ENCODE results near the gene CAB39. TPM values are rescaled to one million over a fixed set of nuclear protein-coding genes. Genes with fewer than 3 reads are reported as not detected.

The CAB39 gene
- total RNA-seq, 4 donors from 2014 or later, result 47.6 to 80.3 (median 71.8) TPM

DNA sequence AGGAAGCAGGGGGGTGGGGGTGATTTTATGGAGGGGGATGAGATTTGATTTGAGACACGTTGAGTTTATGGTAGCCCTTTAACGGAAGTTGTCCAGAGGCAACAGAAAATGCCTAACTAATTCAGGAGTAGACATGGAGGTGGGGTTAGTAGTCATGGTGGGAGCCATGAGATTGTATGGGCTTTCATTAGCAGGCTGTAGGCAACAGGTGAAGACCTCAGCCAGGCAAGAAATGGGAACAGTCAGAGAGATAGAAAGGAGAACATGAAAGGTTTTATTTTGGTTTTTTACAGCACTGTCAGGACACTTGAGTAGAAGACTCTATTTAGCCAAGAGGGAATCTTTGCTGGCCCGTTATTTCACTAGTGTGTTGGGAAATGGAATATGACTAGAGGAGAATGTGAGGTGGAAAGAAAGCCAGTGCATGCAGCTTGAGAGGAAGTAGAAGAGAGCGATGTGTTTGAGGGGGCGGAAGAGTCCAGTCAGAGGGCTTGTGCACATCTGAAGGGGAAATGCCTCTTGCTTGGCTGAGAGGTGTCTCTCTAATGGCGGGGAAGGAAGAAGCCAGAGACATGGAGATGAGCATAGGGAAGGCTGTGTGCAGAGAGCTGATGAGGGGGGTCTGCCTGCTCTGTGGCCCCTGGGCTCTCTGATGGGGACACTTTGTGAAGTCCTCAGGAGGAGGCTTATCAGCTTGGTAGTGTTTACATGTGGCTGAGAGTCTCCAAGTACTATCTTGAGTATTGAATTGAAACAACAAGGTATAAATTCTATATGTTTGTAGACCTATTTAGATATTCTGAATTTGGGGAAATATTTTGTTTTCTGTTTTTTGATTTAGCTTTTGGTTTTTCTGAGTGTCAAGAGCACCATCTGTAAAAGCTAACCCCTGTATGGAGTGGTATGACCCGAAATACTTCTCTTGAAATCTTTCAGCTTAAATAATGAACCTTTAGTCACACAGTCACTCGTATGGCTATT is 85.2 kb downstream of the CAB39 start:
- TF ChIP-seq, protein P1, sequence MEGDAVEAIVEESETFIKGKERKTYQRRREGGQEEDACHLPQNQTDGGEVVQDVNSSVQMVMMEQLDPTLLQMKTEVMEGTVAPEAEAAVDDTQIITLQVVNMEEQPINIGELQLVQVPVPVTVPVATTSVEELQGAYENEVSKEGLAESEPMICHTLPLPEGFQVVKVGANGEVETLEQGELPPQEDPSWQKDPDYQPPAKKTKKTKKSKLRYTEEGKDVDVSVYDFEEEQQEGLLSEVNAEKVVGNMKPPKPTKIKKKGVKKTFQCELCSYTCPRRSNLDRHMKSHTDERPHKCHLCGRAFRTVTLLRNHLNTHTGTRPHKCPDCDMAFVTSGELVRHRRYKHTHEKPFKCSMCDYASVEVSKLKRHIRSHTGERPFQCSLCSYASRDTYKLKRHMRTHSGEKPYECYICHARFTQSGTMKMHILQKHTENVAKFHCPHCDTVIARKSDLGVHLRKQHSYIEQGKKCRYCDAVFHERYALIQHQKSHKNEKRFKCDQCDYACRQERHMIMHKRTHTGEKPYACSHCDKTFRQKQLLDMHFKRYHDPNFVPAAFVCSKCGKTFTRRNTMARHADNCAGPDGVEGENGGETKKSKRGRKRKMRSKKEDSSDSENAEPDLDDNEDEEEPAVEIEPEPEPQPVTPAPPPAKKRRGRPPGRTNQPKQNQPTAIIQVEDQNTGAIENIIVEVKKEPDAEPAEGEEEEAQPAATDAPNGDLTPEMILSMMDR (IDR thresholded peaks at IDR 0.05), result no peak
- TF ChIP-seq POLR2A (IDR thresholded peaks at IDR 0.05), result no peak
- Histone ChIP-seq H3K27me3 (no peaks in the 10 kb centered on the region), H3K4me1 (peaks cover 30 to 61% (median 51%) of the 10 kb centered on the region in 3 donors), H3K27ac (peak overlapping the region; percentile 24 to 91 (median 80)), H3K36me3 (peaks cover 0 to 39% (median 5%) of the 10 kb centered on the region in 3 donors), H3K4me3 (no peak overlapping the region), H3K9me3 (no peaks in the 10 kb centered on the region)
- intact Hi-C loops (cut with DNase I), result loop anchor here (5.0 to 10.0 kb wide), 2 partner anchors 86 to 183 kb away; partner anchors contain the start of gene CAB39
- WGBS, 2 donors, result 68 to 75% methylated on average over 8 of the region's 8 CpGs
- DNase-seq, result no peak

DNA sequence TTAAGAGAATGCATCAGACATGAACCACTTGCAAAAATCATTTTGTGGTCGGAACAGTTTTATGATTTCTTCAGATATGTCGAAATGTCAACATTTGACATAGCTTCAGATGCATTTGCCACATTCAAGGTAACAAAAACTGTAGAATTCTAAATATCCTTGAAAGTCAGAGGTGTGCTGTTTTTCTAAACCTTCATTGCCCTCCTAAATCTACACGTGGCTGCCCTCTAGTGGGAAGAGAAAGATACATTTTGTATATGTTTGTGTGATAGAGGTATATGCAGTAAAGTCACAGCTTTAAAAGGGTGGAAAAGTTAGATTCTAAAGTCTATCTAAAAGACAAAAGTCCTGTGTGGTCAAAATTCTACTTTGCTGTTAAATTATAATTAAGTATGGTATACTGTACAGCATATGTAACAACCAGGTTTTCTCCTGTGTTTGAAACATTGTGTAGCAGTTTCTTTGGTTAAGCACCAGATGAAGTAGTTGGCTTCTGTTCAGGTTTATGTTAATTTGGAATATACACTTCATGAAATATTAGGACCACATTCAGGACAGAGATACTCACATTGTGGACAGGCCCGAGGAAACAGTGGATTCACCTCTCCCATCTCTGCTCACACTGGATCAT is 86.2 kb downstream of the CAB39 start:
- Histone ChIP-seq H3K27ac (no peak overlapping the region), H3K9me3 (no peaks in the 10 kb centered on the region), H3K4me3 (no peak overlapping the region), H3K36me3 (peaks cover 0 to 45% (median 5%) of the 10 kb centered on the region in 3 donors), H3K27me3 (no peaks in the 10 kb centered on the region), H3K4me1 (peaks cover 22 to 50% (median 42%) of the 10 kb centered on the region in 3 donors)
- 42 to 43% methylated on average over 4 of the region's 4 CpGs for WGBS, 2 donors
- TF ChIP-seq, protein P1 (IDR thresholded peaks at IDR 0.05), result peak in 5 of 6 experiments; percentile 38 to 74 (median 59)
- no peak for TF ChIP-seq POLR2A (IDR thresholded peaks at IDR 0.05)
- no peak for DNase-seq
- intact Hi-C loops (cut with DNase I), result loop anchor here (5.0 to 10.0 kb wide), 2 partner anchors 87 to 184 kb away; partner anchors contain the start of gene CAB39

DNA sequence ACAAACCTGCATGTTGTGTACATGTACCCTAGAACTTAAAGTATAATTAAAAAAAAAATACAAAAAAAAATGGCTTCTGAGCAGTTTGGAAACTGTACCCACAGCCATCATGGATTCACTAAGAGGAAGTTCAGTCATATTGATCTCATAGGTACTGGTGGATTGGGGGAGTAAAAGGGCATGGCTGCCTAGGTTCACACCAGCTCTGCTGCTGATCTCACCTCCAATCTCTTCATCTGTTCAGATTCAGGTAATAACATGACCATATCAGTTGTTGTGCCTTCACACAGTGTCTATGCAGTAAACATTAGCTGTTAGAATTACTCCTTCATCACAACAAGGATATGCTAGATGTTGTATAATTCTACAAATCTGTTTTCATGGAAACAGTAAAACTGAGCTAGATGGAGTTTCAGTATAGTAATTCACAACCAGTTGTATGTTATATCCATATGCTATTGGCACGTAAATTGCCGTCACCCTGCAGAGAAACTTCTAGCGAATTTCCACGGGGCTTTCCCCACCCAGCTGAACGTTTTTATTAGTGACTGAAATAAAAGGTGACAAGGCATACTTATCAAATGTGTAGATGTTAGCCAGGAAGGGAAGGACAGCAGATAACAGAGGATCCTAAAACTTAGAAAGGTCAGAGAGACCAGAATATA is 92.8 kb downstream of the CAB39 start:
- TF ChIP-seq POLR2A (IDR thresholded peaks at IDR 0.05), result no peak
- TF ChIP-seq, protein P1 (IDR thresholded peaks at IDR 0.05), result no peak
- intact Hi-C loops (cut with DNase I), result no loop called here
- peaks cover 0 to 67% (median 6%) of the 10 kb centered on the region in 3 donors for H3K36me3 ChIP-seq
- no peak overlapping the region for H3K27ac ChIP-seq
- no peaks in the 10 kb centered on the region for H3K9me3 ChIP-seq
- no peak for DNase-seq
- no peaks in the 10 kb centered on the region for H3K27me3 ChIP-seq
- no peaks in the 10 kb centered on the region for H3K4me1 ChIP-seq
- WGBS, 2 donors, result 62 to 79% methylated on average over 5 of the region's 5 CpGs
- H3K4me3 ChIP-seq, result no peak overlapping the region

DNA sequence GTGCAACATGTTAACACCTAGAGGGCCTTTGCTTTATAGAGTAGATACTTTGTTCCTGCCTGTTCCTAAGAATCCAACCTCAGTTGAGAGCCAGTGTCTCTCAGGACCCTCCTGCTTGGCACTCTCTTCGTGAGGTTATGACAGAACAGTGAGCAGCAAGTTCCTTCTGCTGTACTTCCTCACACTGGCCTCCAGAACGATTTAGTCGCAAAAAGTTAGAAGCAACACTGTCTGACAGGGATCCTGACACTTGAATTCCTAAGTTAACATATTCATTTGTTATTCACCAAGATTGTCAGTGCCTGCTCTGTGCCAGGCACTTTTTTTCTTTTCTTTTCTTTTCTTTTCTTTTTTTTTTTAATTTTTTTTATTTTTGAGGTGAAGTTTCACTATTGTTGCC is 95.1 kb downstream of the CAB39 start:
- TF ChIP-seq, protein P1 (IDR thresholded peaks at IDR 0.05), result no peak
- no peak for TF ChIP-seq POLR2A (IDR thresholded peaks at IDR 0.05)
- intact Hi-C loops (cut with DNase I), result no loop called here

More for the DNA sequence above, 95.1 kb downstream of the CAB39 start:
- Histone ChIP-seq H3K27me3 (no peaks in the 10 kb centered on the region), H3K9me3 (no peaks in the 10 kb centered on the region), H3K36me3 (peaks cover 0 to 67% (median 6%) of the 10 kb centered on the region in 3 donors), H3K4me1 (no peaks in the 10 kb centered on the region), H3K4me3 (no peak overlapping the region), H3K27ac (no peak overlapping the region)
- no peak for DNase-seq
- 61 to 79% methylated on average over 3 of the region's 3 CpGs for WGBS, 2 donors
